K562 (cell line): ENCODE measurements around the gene SEPTIN2. TPM values are rescaled to one million over a fixed set of nuclear protein-coding genes. Genes with fewer than 3 reads are reported as not detected.

Source experiments
- ATAC-seq: fragments of 200-7000 bp; cut with Tn5 transposase; 3 replicates; pipeline ENCODE4 v1.9.1; 2020; ENCODE audit warnings: moderate library complexity
- BruUV-seq: library from RNA; stranded (reverse); fragments of 400-500 nt; replicated peaks from 2 replicates; lab custom pipeline; 2021; lab: Mats Ljungman, UMichigan
- CTCF ChIA-PET: fragments of 300-600 bp; formaldehyde crosslinking; extraction: SDS; loops from one replicate; lab custom pipeline; 2021; ENCODE audit warnings: low intra/inter-chr PET ratio; lab: Yijun Ruan, JAX
- POLR2A ChIA-PET: fragments of 300-600, 350-650 bp; sonication (Branson Sonifier 250); formaldehyde crosslinking; extraction: SDS; loops from one replicate; lab custom pipeline; 2021; ENCODE audit warnings: antibody characterized with exemption, inconsistent platforms; lab: Yijun Ruan, JAX
- DNase-seq, 4 experiments: peaks; one replicate each; pipeline versions ENCODE4 v3.0.0 to v3.0.0-alpha.2; 2011 to 2018; ENCODE audit warnings: low spot score in 3 of 4, mixed read lengths in 3 of 4; ENCODE audit errors: extremely low read depth in 1 of 4
- FAIRE-seq: peaks from 2 replicates; lab custom pipeline; 2011; peaks lifted over from hg19 to GRCh38; lab: Jason Lieb, UNC
- H2AFZ ChIP-seq: 2 replicates; pipeline ENCODE4 v1.6.0; 2011; ENCODE audit warnings: low read depth, low read length, control low read depth, inconsistent platforms
- H3K27ac ChIP-seq: fragments of 200-600 bp; 3 replicates; pipeline ENCODE4 v1.8.0; 2011; ENCODE audit warnings: low read depth, mild to moderate bottlenecking, control low read depth, inconsistent platforms, low read length, moderate library complexity, mixed read lengths; ENCODE audit errors: extremely low read depth
- H3K27me3 ChIP-seq, 2 experiments: fragments of 300-600 bp in 1 of 2; 2 replicates in 1 of 2; 3 replicates in 1 of 2; pipeline versions ENCODE4 v1.6.0 to v1.8.0; 2011; ENCODE audit warnings: inconsistent platforms in 2 of 2, low read length in 2 of 2, mild to moderate bottlenecking in 1 of 2, mixed read lengths in 1 of 2, moderate library complexity in 1 of 2; ENCODE audit not compliant: control insufficient read depth in 2 of 2, insufficient read depth in 2 of 2
- H3K36me3 ChIP-seq: fragments of 300-600 bp; 3 replicates; pipeline ENCODE4 v1.8.0; 2011; ENCODE audit warnings: mild to moderate bottlenecking, low read length, inconsistent platforms; ENCODE audit not compliant: control insufficient read depth, insufficient read depth
- H3K4me1 ChIP-seq, 2 experiments: fragments of 200-600 bp in 1 of 2; replicated peaks in 1 of 2; 2 replicates in 1 of 2; 3 replicates in 1 of 2; pipeline versions ENCODE4 v1.5.1 to v1.8.0; 2011; ENCODE audit warnings: inconsistent platforms in 2 of 2, low read length in 2 of 2, mild to moderate bottlenecking in 1 of 2, mixed read lengths in 1 of 2, moderate library complexity in 1 of 2; ENCODE audit not compliant: control insufficient read depth in 2 of 2, insufficient read depth in 2 of 2
- H3K4me2 ChIP-seq: 2 replicates; pipeline ENCODE4 v1.6.1; 2011; ENCODE audit warnings: low read length, control low read depth, inconsistent platforms, mixed read lengths; ENCODE audit not compliant: insufficient read depth
- H3K4me3 ChIP-seq: fragments of 200-600 bp; sonication (generic), shearing (Covaris generic); 2 replicates; pipeline ENCODE4 v1.5.1; 2016; ENCODE audit warnings: control low read depth, inconsistent platforms
- H3K79me2 ChIP-seq: fragments of 200-600 bp; 3 replicates; pipeline ENCODE4 v1.8.0; 2011; ENCODE audit warnings: low read length, inconsistent platforms; ENCODE audit not compliant: control insufficient read depth, insufficient read depth
- H3K9ac ChIP-seq, 2 experiments: 2 replicates each; pipeline versions ENCODE4 v1.6.0 to v1.6.1; 2011; ENCODE audit warnings: low read depth in 2 of 2, low read length in 2 of 2, control low read depth in 1 of 2, inconsistent platforms in 1 of 2, mild to moderate bottlenecking in 1 of 2, mixed read lengths in 1 of 2; ENCODE audit not compliant: insufficient read depth in 1 of 2
- H3K9me1 ChIP-seq: one replicate; pipeline ENCODE4 v1.6.0; 2011; ENCODE audit warnings: inconsistent platforms, mild to moderate bottlenecking, low read length, moderate library complexity; ENCODE audit not compliant: control insufficient read depth, insufficient read depth
- H3K9me3 ChIP-seq: replicated peaks from 2 replicates; pipeline ENCODE4 v1.5.1; 2011; ENCODE audit warnings: low read depth, low read length, inconsistent platforms; ENCODE audit not compliant: control insufficient read depth, insufficient read depth
- H4K20me1 ChIP-seq: replicated peaks from 2 replicates; pipeline ENCODE4 v1.6.1; 2011; ENCODE audit warnings: low read length, inconsistent platforms, mixed read lengths; ENCODE audit not compliant: control insufficient read depth, insufficient read depth
- CEBPB ChIP-seq: fragments of 450-650 bp; IDR thresholded peaks from 2 replicates; pipeline ENCODE4 v1.6.1; 2016; ENCODE audit warnings: missing genetic modification characterization, missing compliant biosample characterization
- DDX20 ChIP-seq: fragments of 450-650 bp; IDR thresholded peaks from 2 replicates; pipeline ENCODE4 v1.6.1; 2016; ENCODE audit warnings: missing genetic modification characterization, low read depth, mild to moderate bottlenecking, missing compliant biosample characterization, moderate library complexity
- FOXM1 ChIP-seq, 2 experiments: fragments of 450-650 bp in 1 of 2; sonication (generic) in 1 of 2; formaldehyde crosslinking in 1 of 2; IDR thresholded peaks; 2 replicates each; pipeline versions ENCODE4 v1.6.1 to v1.9.0; 2017 to 2022; ENCODE audit warnings: low read depth in 2 of 2, mild to moderate bottlenecking in 2 of 2, missing genetic modification reagents in 1 of 2, moderate library complexity in 1 of 2
- KDM4B ChIP-seq, 2 experiments: fragments of 450-650 bp in 1 of 2; sonication (generic) in 1 of 2; IDR thresholded peaks; 2 replicates each; pipeline ENCODE4 v1.6.1; 2016 to 2017; ENCODE audit warnings: borderline replicate concordance in 2 of 2, antibody characterized with exemption in 1 of 2, low read depth in 1 of 2, mild to moderate bottlenecking in 1 of 2
- ZNF134 ChIP-seq: fragments of 250-450 bp; sonication (Bioruptor Pico); conservative IDR thresholded peaks from 2 replicates; pipeline ENCODE4 v1.4.0; 2020
- ZNF165 ChIP-seq: fragments of 250-450 bp; sonication (Bioruptor Pico); IDR thresholded peaks from 2 replicates; pipeline ENCODE4 v1.4.0; 2020; ENCODE audit warnings: borderline replicate concordance
- WGBS: fragments of 100-300 bp; shearing (Covaris generic); methylation state at CpG from one replicate; pipeline ENCODE4 v1.1.6; 2016; ENCODE audit warnings: low coverage, mixed read lengths; ENCODE audit not compliant: insufficient coverage; ENCODE audit errors: missing lambda C conversion rate; 5-methylcytosine and 5-hydroxymethylcytosine counted together
- in situ Hi-C: fragments of 300-500 bp; cut with MboI; formaldehyde crosslinking; loops from 4 replicates; pipeline ENCODE4 v1.15.0; 2018; ENCODE audit warnings: inconsistent platforms, mixed read lengths
- intact Hi-C: fragments of 100-400 bp; cut with micrococcal nuclease; formaldehyde crosslinking; loops from 2 replicates; pipeline ENCODE4 v1.14.2; 2022
- polyA plus RNA-seq, 8 experiments: library from polyadenylated mRNA; depleted of rRNA in 4 of 8; stranded (reverse) in 5 of 8; unstranded in 3 of 8; fragments of >200 nt; fragmentation: Nextera tagmentation in 2 of 8; fragmentation: Illumina TruSeq in 1 of 8; extraction: Ambion mirVana in 2 of 8; extraction: Trizol in 1 of 8; gene quantifications; 2 replicates each; pipeline versions ENCODE4 v1.2.1 to v1.2.3, GENCODE V29; 2011 to 2014; ENCODE audit warnings: inconsistent platforms in 1 of 8, missing spikeins in 1 of 8
- total RNA-seq, 7 experiments: library from RNA; depleted of rRNA in 6 of 7; stranded (reverse); fragments of >200 nt in 6 of 7; fragmentation: Illumina TruSeq in 2 of 7; extraction: Trizol in 2 of 7; gene quantifications; 2 replicates each; pipeline versions ENCODE4 v1.2.1 to v1.2.3, GENCODE V29; 2011 to 2021; ENCODE audit warnings: low replicate concordance in 1 of 7
- TF ChIP-seq, protein P1 (sequence below), 2 experiments: fragments of 450-650 bp; IDR thresholded peaks; 2 replicates each; pipeline ENCODE4 v1.6.1; 2016

The SEPTIN2 gene
- total and polyA plus RNA-seq, 9 of the 15 experiments (the other 6 are each of a cell fraction or from before 2014, with no cell fraction given) = 121 to 367 (median 166) TPM

DNA sequence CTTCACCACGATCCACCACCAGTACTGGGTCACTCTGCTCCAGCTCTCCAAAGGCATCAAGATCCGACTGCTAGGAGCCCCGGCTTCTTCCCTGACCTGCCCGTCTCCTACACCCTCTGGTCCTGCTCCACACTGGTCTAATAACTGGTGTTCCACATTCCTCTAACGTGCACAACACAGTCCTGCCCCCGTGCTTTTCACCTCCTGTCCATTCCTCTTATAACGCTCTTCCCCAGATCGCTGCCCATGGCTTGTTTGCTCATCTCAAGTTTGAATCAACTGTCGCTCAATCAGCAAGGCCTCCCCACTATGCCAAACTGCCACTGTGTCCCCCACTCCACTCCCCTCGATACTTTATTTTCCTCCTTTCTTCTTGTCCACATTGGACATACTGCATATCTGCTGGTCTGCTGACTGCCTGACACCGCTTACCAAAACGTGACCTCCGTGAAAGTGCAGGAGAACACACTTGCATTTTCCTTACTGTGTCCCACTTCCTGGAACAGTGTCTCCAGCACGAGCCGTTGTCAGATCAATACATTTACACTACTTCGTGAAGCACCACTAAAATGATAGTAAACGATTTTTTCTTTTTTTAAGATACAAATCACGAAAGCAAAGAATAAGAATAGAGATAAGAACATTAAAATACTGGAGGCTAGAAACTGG is 6.8 kb upstream of the SEPTIN2 start:
- in situ Hi-C loops = no loop called here

More for the DNA sequence above, 6.8 kb upstream of the SEPTIN2 start:
- no peak for TF ChIP-seq ZNF165 (CRISPR knock-in tag)
- no peak for TF ChIP-seq CEBPB (tag)
- TF ChIP-seq, protein P1, sequence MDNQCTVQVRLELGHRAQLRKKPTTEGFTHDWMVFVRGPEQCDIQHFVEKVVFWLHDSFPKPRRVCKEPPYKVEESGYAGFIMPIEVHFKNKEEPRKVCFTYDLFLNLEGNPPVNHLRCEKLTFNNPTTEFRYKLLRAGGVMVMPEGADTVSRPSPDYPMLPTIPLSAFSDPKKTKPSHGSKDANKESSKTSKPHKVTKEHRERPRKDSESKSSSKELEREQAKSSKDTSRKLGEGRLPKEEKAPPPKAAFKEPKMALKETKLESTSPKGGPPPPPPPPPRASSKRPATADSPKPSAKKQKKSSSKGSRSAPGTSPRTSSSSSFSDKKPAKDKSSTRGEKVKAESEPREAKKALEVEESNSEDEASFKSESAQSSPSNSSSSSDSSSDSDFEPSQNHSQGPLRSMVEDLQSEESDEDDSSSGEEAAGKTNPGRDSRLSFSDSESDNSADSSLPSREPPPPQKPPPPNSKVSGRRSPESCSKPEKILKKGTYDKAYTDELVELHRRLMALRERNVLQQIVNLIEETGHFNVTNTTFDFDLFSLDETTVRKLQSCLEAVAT (IDR thresholded peaks at IDR 0.05) = no peak
- TF ChIP-seq ZNF134 (CRISPR knock-in tag) = no peak
- no peak for TF ChIP-seq FOXM1 (IDR thresholded peaks at IDR 0.05; ENCODE audit: low read depth)
- TF ChIP-seq FOXM1 (CRISPR knock-in tag; IDR thresholded peaks at IDR 0.05; ENCODE audit: low read depth) = no peak
- no peak for TF ChIP-seq KDM4B (IDR thresholded peaks at IDR 0.05; ENCODE audit: borderline replicate concordance in 2 of 2, low read depth in 1 of 2)
- TF ChIP-seq DDX20 = no peak
- no peak for ATAC-seq
- no peak for DNase-seq
- H3K36me3 ChIP-seq = peaks cover 30% of the 10 kb centered on the region
- H3K4me2 ChIP-seq = no peak overlapping the region
- H3K4me3 ChIP-seq = no peak overlapping the region
- peaks cover 21 to 40% of the 10 kb centered on the region in 2 experiments; a peak in 4 of 5 replicates for H3K4me1 ChIP-seq
- no peak for FAIRE-seq
- H4K20me1 ChIP-seq = peaks cover 21% of the 10 kb centered on the region
- ChIA-PET POLR2A (no interaction called here), CTCF (no interaction called here)
- H3K27ac ChIP-seq = no peak overlapping the region; the same call in 2 of the 3 replicates
- WGBS = 70% methylated on average over 15 of the region's 18 CpGs
- peak overlapping the region in 1 of 2 experiments; percentile 61; a peak in 1 of 4 replicates for H3K9ac ChIP-seq
- no TSS peak for BruUV-seq
- no peak overlapping the region for H2AFZ ChIP-seq
- H3K79me2 ChIP-seq = peaks cover 99% of the 10 kb centered on the region
- no peaks in the 10 kb centered on the region for H3K27me3 ChIP-seq
- no peaks in the 10 kb centered on the region for H3K9me3 ChIP-seq
- intact Hi-C loops = no loop called here
- peaks cover 3% of the 10 kb centered on the region for H3K9me1 ChIP-seq
